ENCODE measurements around the gene BCOR. TPM values are rescaled to one million over a fixed set of nuclear protein-coding genes. Genes with fewer than 3 reads are reported as not detected.

Gene BCOR
- total RNA-seq, 1 experiment from 2014 or later: 48.3 TPM

DNA sequence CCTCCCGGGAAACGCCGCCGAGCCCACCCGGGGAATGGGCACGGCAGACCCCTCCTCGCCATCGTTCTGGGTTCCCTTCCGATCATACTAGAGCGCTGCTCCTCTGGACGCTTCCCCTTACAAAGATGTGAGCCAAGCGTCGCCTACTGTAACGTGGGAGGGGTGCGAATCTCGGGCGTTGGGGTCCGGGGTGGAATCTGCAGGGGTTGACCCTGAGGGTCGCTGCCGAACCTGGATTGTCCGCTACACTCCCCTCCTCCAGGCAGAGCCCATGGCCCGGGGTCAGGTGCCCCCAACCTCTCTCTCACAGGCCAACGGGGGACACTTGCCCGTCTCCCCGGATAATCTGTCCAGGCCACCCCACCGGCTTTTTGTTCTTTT lies 13.8 kb downstream of the BCOR start:
- Histone ChIP-seq H3K27me3 (ENCODE audit: control insufficient read depth, insufficient read depth, low read length) (no peaks in the 10 kb centered on the region), H3K27ac (ENCODE audit: low read length) (peak overlapping the region; percentile 39; the same call in 1 of the 2 replicates), H3K9me3 (ENCODE audit: control insufficient read depth, insufficient read depth, low read depth, low read length) (no peaks in the 10 kb centered on the region), H3K36me3 (ENCODE audit: control insufficient read depth, insufficient read depth, low read length) (no peaks in the 10 kb centered on the region), H3K4me3 (ENCODE audit: low read depth in 2 of 2, low read length in 2 of 2) (peak overlapping the region; percentile 3 to 16; a peak in 1 of 4 replicates), H3K4me1 (ENCODE audit: control insufficient read depth, insufficient read depth, low read length) (peaks cover 47% of the 10 kb centered on the region)
- POLR2A ChIA-PET: no interaction called here
- DNase-seq (ENCODE audit: low read depth, low spot score): no peak
- no peak for ATAC-seq
- BruUV-seq (replicated peaks): no TSS peak
- intact Hi-C loops (cut with micrococcal nuclease; ENCODE audit: unreplicated experiment): loop anchor here (10.0 kb wide), 1 partner anchor 269 kb away; no protein-coding TSS in a partner anchor
- in situ Hi-C loops (cut with HindIII; ENCODE audit: low pct_unique_long_range_greater_than_20kb, low sequenced_read_pairs): no loop called here
- TF ChIP-seq TCF7L2 (IDR thresholded peaks at IDR 0.05; ENCODE audit: low read depth, low read length) (no peak), SIN3A (IDR thresholded peaks at IDR 0.05; ENCODE audit: borderline replicate concordance, insufficient read depth, low read depth, low read length) (no peak), POLR2AphosphoS5 (IDR thresholded peaks at IDR 0.05; ENCODE audit: low read depth, low read length) (no peak)
- TF ChIP-seq, protein P1, sequence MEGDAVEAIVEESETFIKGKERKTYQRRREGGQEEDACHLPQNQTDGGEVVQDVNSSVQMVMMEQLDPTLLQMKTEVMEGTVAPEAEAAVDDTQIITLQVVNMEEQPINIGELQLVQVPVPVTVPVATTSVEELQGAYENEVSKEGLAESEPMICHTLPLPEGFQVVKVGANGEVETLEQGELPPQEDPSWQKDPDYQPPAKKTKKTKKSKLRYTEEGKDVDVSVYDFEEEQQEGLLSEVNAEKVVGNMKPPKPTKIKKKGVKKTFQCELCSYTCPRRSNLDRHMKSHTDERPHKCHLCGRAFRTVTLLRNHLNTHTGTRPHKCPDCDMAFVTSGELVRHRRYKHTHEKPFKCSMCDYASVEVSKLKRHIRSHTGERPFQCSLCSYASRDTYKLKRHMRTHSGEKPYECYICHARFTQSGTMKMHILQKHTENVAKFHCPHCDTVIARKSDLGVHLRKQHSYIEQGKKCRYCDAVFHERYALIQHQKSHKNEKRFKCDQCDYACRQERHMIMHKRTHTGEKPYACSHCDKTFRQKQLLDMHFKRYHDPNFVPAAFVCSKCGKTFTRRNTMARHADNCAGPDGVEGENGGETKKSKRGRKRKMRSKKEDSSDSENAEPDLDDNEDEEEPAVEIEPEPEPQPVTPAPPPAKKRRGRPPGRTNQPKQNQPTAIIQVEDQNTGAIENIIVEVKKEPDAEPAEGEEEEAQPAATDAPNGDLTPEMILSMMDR (IDR thresholded peaks at IDR 0.05): no peak
- TF ChIP-seq, protein P2, sequence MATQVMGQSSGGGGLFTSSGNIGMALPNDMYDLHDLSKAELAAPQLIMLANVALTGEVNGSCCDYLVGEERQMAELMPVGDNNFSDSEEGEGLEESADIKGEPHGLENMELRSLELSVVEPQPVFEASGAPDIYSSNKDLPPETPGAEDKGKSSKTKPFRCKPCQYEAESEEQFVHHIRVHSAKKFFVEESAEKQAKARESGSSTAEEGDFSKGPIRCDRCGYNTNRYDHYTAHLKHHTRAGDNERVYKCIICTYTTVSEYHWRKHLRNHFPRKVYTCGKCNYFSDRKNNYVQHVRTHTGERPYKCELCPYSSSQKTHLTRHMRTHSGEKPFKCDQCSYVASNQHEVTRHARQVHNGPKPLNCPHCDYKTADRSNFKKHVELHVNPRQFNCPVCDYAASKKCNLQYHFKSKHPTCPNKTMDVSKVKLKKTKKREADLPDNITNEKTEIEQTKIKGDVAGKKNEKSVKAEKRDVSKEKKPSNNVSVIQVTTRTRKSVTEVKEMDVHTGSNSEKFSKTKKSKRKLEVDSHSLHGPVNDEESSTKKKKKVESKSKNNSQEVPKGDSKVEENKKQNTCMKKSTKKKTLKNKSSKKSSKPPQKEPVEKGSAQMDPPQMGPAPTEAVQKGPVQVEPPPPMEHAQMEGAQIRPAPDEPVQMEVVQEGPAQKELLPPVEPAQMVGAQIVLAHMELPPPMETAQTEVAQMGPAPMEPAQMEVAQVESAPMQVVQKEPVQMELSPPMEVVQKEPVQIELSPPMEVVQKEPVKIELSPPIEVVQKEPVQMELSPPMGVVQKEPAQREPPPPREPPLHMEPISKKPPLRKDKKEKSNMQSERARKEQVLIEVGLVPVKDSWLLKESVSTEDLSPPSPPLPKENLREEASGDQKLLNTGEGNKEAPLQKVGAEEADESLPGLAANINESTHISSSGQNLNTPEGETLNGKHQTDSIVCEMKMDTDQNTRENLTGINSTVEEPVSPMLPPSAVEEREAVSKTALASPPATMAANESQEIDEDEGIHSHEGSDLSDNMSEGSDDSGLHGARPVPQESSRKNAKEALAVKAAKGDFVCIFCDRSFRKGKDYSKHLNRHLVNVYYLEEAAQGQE (IDR thresholded peaks at IDR 0.05; ENCODE audit: insufficient read depth in 1 of 2, low read depth in 2 of 2, low read length in 1 of 2): no peak
- CTCF ChIA-PET: no interaction called here

DNA sequence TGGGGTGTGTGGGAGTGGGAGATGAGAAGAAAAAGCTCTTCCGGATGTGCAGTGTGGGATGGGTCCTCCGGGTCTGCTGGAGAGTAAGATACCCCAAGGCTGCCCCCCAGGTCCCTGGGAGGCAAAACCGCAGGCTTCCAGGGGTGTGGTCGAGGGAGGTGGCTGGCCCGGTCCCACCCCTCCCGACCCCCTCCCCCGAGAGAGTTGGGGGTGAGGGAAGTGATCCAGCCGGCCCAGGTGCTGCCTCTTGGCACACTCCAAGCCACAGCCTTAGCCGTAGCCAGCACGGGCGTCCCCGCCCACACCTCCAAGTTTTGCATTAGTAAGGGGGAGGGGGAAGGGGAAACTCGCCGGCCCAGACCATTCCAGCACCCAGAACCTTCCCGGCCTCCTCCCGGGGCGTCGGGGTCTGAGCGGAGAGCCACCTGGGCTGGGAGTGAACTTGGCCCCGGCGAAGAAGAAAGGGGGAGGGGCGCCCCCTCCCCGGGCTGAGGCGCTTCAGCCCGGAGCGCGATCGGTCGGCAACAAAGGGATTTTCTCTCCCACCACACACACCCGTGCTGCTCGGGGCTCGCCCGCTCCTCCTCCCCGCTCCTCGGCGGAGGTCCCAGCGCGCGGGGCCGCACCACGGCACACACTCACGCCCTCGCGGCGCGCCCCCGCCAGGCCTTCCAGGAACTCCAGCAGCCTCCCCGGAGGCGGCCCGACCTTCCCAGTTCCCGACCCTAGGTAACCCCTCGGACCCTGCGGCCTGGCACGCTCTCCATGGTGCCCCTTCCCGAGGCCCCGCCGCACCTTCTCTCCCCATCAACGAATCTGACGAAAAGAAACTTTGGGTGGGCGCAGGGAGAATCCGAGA lies 14.4 kb downstream of the BCOR start:
- intact Hi-C loops (cut with micrococcal nuclease; ENCODE audit: unreplicated experiment): loop anchor here (10.0 kb wide), 1 partner anchor 269 kb away; no protein-coding TSS in a partner anchor
- POLR2A ChIA-PET: no interaction called here
- Histone ChIP-seq H3K4me1 (ENCODE audit: control insufficient read depth, insufficient read depth, low read length) (peaks cover 42% of the 10 kb centered on the region), H3K27me3 (ENCODE audit: control insufficient read depth, insufficient read depth, low read length) (no peaks in the 10 kb centered on the region), H3K9me3 (ENCODE audit: control insufficient read depth, insufficient read depth, low read depth, low read length) (no peaks in the 10 kb centered on the region), H3K27ac (ENCODE audit: low read length) (no peak overlapping the region), H3K4me3 (ENCODE audit: low read depth in 2 of 2, low read length in 2 of 2) (peak overlapping the region; percentile 3 to 16; a peak in 1 of 4 replicates), H3K36me3 (ENCODE audit: control insufficient read depth, insufficient read depth, low read length) (no peaks in the 10 kb centered on the region)
- in situ Hi-C loops (cut with HindIII; ENCODE audit: low pct_unique_long_range_greater_than_20kb, low sequenced_read_pairs): no loop called here
- no TSS peak for BruUV-seq (replicated peaks)
- no peak for DNase-seq (ENCODE audit: low read depth, low spot score)
- ATAC-seq: peak; percentile 37
- CTCF ChIA-PET: interaction anchor here (0.6 kb wide), 1 partner anchor 12 kb away, joined by 5 read pairs; no protein-coding TSS in a partner anchor
- TF ChIP-seq SIN3A (IDR thresholded peaks at IDR 0.05; ENCODE audit: borderline replicate concordance, insufficient read depth, low read depth, low read length) (no peak), POLR2AphosphoS5 (IDR thresholded peaks at IDR 0.05; ENCODE audit: low read depth, low read length) (no peak), TCF7L2 (IDR thresholded peaks at IDR 0.05; ENCODE audit: low read depth, low read length) (no peak)
- TF ChIP-seq, protein P1 (IDR thresholded peaks at IDR 0.05): no peak
- TF ChIP-seq, protein P2 (IDR thresholded peaks at IDR 0.05; ENCODE audit: insufficient read depth in 1 of 2, low read depth in 2 of 2, low read length in 1 of 2): no peak
